ENCODE data around the gene VPS37B.

DNA sequence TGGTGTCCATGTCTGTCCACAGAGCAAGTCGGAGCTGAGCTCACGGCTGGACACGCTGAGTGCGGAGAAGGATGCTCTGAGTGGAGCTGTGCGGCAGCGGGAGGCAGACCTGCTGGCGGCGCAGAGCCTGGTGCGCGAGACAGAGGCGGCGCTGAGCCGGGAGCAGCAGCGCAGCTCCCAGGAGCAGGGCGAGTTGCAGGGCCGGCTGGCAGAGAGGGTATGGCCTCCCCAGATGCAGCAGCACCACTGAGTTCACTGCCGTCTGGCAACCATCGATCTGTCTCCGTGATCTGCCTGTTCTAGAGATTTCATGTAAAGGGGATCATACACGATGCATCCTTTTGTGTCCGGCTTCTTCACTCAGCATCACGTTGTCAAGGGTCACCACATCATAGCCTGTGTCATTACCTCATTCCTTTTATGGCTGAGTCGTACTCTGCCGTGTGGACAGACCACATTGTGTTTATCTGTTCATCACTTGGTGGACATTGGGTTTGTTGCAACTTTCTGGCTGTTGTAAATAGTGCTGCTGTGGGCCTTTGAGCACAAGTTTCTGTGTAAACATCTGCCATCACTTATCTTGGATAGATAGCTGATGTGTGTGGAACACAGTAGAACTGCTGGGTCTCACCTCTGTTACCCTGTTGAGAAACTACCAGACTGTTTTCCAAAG, 38.8 kb downstream of the VPS37B start:
- TF ChIP-seq, protein P1, sequence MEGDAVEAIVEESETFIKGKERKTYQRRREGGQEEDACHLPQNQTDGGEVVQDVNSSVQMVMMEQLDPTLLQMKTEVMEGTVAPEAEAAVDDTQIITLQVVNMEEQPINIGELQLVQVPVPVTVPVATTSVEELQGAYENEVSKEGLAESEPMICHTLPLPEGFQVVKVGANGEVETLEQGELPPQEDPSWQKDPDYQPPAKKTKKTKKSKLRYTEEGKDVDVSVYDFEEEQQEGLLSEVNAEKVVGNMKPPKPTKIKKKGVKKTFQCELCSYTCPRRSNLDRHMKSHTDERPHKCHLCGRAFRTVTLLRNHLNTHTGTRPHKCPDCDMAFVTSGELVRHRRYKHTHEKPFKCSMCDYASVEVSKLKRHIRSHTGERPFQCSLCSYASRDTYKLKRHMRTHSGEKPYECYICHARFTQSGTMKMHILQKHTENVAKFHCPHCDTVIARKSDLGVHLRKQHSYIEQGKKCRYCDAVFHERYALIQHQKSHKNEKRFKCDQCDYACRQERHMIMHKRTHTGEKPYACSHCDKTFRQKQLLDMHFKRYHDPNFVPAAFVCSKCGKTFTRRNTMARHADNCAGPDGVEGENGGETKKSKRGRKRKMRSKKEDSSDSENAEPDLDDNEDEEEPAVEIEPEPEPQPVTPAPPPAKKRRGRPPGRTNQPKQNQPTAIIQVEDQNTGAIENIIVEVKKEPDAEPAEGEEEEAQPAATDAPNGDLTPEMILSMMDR (conservative IDR thresholded peaks at IDR 0.05) = no peak
- TF ChIP-seq ZFX (IDR thresholded peaks at IDR 0.05) = no peak
